ENCODE results near the gene GRAMD2A.

Gene GRAMD2A

GRCh38 chr15:72163719-72164118 lies 33.9 kb downstream of the GRAMD2A start:
- H3K27me3 ChIP-seq (ENCODE audit: insufficient read depth, low read length), result 0 out of 2 replicates have a peak, but pooled peaks cover 5% of the 10 kb centered on the region
- no peak for TF ChIP-seq CTCF (IDR thresholded peaks at IDR 0.05; ENCODE audit: low read length)
- TF ChIP-seq EZH2 (IDR thresholded peaks at IDR 0.05; ENCODE audit: borderline replicate concordance, low read length), result no peak

GRCh38 chr15:72162569-72162968 lies 35.0 kb downstream of the GRAMD2A start:
- Histone ChIP-seq H3K27ac (ENCODE audit: low read depth, low read length, poor library complexity, severe bottlenecking) (no peak overlapping the region), H3K9me3 (ENCODE audit: low read length) (no peaks in the 10 kb centered on the region), H4K20me1 (ENCODE audit: insufficient read depth, low read length) (no peaks in the 10 kb centered on the region), H3K4me1 (ENCODE audit: insufficient read depth, low read length, severe bottlenecking) (no peaks in the 10 kb centered on the region), H2AFZ (ENCODE audit: low read length) (no peak overlapping the region), H3K79me2 (ENCODE audit: insufficient read depth, low read length) (no peaks in the 10 kb centered on the region), H3K4me2 (ENCODE audit: low read length) (no peak overlapping the region), H3K36me3 (ENCODE audit: insufficient read depth, low read length) (no peaks in the 10 kb centered on the region), H3K9ac (ENCODE audit: low read length) (no peak overlapping the region), H3K4me3 (ENCODE audit: low read depth, low read length, poor library complexity, severe bottlenecking) (no peak overlapping the region), H3K27me3 (ENCODE audit: insufficient read depth, low read length) (0 out of 2 replicates have a peak, but pooled peaks cover 5% of the 10 kb centered on the region), H3F3A (ENCODE audit: insufficient read depth, low read length) (no peaks in the 10 kb centered on the region), H3K9me2 (ENCODE audit: low read depth, low read length) (no peaks in the 10 kb centered on the region)
- TF ChIP-seq EZH2 (IDR thresholded peaks at IDR 0.05; ENCODE audit: borderline replicate concordance, low read length) (no peak), CTCF (IDR thresholded peaks at IDR 0.05; ENCODE audit: low read length) (no peak)

More at GRCh38 chr15:72163719-72164118, 33.9 kb downstream of the GRAMD2A start:
- H4K20me1 ChIP-seq (ENCODE audit: insufficient read depth, low read length), result no peaks in the 10 kb centered on the region
- H3K4me2 ChIP-seq (ENCODE audit: low read length), result no peak overlapping the region
- no peaks in the 10 kb centered on the region for H3K9me2 ChIP-seq (ENCODE audit: low read depth, low read length)
- H2AFZ ChIP-seq (ENCODE audit: low read length), result no peak overlapping the region
- no peaks in the 10 kb centered on the region for H3K9me3 ChIP-seq (ENCODE audit: low read length)
- no peak overlapping the region for H3K4me3 ChIP-seq (ENCODE audit: low read depth, low read length, poor library complexity, severe bottlenecking)
- no peaks in the 10 kb centered on the region for H3K79me2 ChIP-seq (ENCODE audit: insufficient read depth, low read length)
- H3K36me3 ChIP-seq (ENCODE audit: insufficient read depth, low read length), result no peaks in the 10 kb centered on the region
- no peak overlapping the region for H3K27ac ChIP-seq (ENCODE audit: low read depth, low read length, poor library complexity, severe bottlenecking)
- no peak overlapping the region for H3K9ac ChIP-seq (ENCODE audit: low read length)
- H3F3A ChIP-seq (ENCODE audit: insufficient read depth, low read length), result no peaks in the 10 kb centered on the region
- H3K4me1 ChIP-seq (ENCODE audit: insufficient read depth, low read length, severe bottlenecking), result no peaks in the 10 kb centered on the region

GRCh38 chr15:72161361-72162132 lies 36.0 kb downstream of the GRAMD2A start:
- no peak overlapping the region for H3K4me3 ChIP-seq (ENCODE audit: low read depth, low read length, poor library complexity, severe bottlenecking)
- no peaks in the 10 kb centered on the region for H3K79me2 ChIP-seq (ENCODE audit: insufficient read depth, low read length)
- no peak overlapping the region for H3K27ac ChIP-seq (ENCODE audit: low read depth, low read length, poor library complexity, severe bottlenecking)

More at GRCh38 chr15:72161361-72162132, 36.0 kb downstream of the GRAMD2A start:
- TF ChIP-seq EZH2 (IDR thresholded peaks at IDR 0.05; ENCODE audit: borderline replicate concordance, low read length) (no peak), CTCF (IDR thresholded peaks at IDR 0.05; ENCODE audit: low read length) (no peak)
- H3K4me1 ChIP-seq (ENCODE audit: insufficient read depth, low read length, severe bottlenecking), result no peaks in the 10 kb centered on the region
- H3K27me3 ChIP-seq (ENCODE audit: insufficient read depth, low read length), result 0 out of 2 replicates have a peak, but pooled peaks cover 5% of the 10 kb centered on the region
- no peak overlapping the region for H2AFZ ChIP-seq (ENCODE audit: low read length)
- no peaks in the 10 kb centered on the region for H3K9me2 ChIP-seq (ENCODE audit: low read depth, low read length)
- no peaks in the 10 kb centered on the region for H3K9me3 ChIP-seq (ENCODE audit: low read length)
- H3K9ac ChIP-seq (ENCODE audit: low read length), result no peak overlapping the region
- no peaks in the 10 kb centered on the region for H3K36me3 ChIP-seq (ENCODE audit: insufficient read depth, low read length)
- no peaks in the 10 kb centered on the region for H4K20me1 ChIP-seq (ENCODE audit: insufficient read depth, low read length)
- no peaks in the 10 kb centered on the region for H3F3A ChIP-seq (ENCODE audit: insufficient read depth, low read length)
- no peak overlapping the region for H3K4me2 ChIP-seq (ENCODE audit: low read length)
